Measurements from ENCODE around the gene CFAP126.
"Not testable (repeated sequence)": the region's sequence is repeated elsewhere in the genome, so short reads cannot be mapped to it uniquely, and the experiment has no call there.

CFAP126 gene

GRCh38 chr1:161379071-161379470 lies 11.4 kb upstream of the CFAP126 start:
- no peak for DNase-seq

DNA sequence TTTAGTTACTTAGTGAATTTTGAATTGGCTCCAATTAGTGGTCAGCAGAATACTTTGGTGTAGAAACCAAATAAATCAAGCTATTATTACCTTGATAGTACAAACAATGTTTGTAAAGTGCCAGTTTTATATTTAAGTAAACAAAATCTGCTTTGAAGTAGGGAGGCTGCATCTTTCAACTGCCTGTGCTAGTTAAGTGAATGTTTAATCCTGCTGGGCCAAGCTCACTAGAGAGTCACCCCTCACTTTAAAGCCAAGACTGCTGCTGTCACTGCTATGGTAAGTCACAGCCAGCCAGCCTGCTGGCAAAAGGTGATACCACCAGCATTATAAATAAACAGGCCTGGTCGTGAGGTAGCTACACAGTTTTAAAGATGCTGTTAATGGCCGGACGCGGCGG lies 10.3 kb upstream of the CFAP126 start:
- DNase-seq = no peak

GRCh38 chr1:161374373-161374772 lies 6.7 kb upstream of the CFAP126 start:
- no peak for DNase-seq

DNA sequence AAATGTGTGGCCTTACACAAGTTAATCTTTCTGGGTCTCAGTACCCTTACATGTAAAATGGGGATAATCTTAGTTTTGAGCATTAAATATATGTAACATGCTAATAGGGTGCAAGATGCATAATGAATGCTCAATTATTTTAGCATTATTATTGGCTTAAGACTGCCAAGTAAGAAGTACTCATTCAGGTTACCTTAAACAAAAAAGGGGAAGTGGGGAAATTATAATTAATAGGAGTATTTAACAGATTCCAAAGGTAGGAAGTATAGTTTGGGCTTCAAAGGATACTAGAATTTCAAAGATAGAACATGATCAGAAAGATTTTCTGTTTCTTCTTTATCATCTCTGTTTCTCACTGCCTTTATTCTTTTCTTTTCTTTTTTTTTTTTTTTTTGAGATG lies 5.8 kb upstream of the CFAP126 start:
- DNase-seq = no peak

DNA sequence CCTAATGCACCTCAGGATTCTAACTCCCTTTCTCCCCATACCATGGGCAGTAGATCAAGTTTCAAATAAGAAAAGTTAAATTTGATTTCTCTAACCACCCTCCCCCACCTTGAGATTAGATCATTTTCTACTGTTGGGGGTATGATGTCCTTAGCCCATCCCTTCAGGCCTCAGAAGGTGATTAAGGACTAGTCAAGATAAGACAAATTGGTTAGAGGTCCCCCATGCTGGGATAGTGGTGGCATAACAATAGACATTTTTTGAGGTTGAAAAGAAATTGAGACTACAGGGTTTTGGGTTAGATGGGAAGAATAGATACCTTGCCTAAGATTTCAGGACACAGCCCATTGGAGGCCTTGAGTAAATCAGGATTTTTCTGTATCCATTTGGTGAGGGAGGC lies 2.5 kb downstream of the CFAP126 start:
- no peak for DNase-seq

DNA sequence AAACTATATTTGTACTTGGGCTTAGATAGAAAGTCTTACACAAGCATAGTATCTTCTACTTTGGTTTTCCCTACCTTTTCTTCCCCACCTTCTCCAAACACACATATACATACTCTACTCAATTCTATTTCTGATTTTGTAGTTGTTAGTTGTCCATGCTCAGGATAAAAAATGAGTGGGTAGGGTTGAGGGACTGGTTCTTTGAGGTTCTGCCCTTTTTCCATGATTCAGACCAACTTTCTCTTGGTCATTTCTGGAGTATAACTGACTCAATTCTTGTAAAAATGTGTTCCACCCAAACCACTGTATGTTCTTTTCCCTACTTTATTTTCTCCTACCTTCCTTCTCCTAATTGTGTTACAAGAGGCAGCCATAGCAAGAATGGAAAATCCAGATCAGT lies 3.3 kb downstream of the CFAP126 start:
- DNase-seq = no peak

DNA sequence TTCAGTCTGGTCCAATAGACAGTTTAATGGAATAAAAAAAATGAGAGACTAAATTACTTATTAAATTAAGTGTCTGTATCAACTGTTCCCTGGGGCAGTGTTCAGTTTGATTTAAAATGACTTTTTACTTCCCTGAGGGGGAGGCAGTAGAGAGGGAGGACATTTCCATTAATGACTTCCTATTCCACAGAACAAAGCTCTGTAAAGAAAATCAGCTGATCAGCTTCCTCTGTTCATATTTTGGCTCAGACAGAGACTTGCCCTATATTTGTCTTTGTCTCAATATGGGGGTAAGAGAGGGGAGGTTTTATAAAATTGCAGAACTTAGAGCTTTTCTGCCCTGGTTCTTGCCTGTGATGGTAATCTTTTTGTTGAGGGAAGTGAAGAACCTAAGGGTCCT lies 8.4 kb downstream of the CFAP126 start:
- DNase-seq = no peak

DNA sequence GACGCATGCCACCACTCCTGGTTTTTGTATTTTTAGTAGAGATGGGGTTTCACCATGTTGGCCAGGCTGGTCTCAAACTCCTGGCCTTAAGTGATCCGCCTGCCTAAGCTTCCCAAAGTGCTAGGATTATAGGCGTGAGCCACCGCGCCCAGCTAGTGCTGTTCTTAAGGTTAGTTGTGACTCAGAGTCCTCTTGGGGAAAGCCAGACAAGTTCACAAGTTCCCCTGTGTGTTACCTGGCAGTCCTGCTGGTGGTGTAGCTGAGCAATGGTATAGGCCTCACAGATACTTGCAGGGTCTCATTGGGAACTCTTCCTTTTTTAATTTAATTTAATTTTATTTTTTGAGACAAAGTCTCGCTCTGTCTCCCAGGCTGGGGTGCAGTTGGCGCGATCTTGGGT lies 10.6 kb downstream of the CFAP126 start:
- DNase-seq = no peak

DNA sequence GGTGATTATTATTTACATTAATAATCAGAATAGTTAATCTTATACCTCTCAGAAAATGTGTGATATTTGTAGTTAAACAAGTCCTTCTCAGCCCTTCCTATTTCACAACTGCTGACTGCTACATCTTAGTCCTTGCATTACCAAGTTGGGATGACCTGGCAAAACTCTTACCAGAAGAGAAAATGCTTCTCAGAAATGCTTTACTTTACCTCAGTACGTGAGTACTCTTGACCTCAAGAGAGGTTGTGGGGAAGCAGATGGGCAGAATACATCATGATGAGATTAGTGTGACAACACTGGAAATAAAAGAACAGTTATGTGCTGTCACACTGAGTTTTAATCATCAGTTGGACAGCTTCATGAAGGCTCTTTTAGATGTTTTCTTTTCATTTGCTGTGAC lies 16.2 kb downstream of the CFAP126 start:
- no peak for DNase-seq

DNA sequence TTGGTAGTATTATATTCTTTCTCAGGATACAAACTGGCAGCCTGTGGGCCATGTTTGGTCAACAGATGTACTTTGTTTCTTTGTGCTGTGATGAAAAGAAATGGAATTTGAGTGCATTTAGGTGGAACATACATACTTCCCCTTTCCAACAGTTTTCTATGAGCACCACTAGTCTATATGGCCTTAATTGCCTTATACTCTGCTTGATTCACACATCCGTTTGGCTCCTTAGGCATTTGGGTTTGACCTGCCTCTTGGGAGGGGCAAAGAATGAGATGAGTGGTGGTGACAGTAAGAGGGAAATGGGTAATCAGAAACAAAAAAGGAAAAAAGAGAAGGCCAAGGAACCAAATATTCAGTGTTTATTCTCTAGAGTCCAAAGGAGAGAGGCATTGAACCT lies 17.0 kb downstream of the CFAP126 start:
- DNase-seq = no peak

GRCh38 chr1:161342821-161343220 lies 24.9 kb downstream of the CFAP126 start:
- no peak for DNase-seq

- DNase-seq = no peak
Measured at GRCh38 chr1:161342177-161342576, 25.5 kb downstream of the CFAP126 start.

GRCh38 chr1:161335796-161336195 lies 31.9 kb downstream of the CFAP126 start:
- DNase-seq = no peak

- DNase-seq = no peak
Measured at GRCh38 chr1:161333166-161333565, 34.5 kb downstream of the CFAP126 start.

DNA sequence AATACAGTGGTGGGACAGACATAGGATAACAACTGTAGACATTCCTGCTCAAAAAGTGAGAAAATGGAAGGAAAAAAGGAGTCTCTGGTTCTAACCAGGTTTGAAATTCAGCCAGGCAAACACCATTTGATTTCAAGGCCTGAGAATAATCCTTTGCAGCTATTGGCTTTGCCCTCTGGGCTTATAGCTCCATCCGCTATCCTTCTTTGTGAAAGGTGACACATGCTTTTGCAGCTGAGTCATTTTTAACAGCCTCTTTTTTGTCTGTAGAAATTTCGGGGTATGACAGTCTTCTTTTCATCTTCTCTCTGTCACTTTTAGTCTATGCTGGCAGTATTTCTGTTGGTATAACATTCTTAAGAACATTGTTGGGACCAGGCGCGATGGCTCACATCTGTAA lies 37.3 kb downstream of the CFAP126 start:
- no peak for DNase-seq

GRCh38 chr1:161324020-161324419 lies 43.7 kb downstream of the CFAP126 start:
- DNase-seq = no peak

DNA sequence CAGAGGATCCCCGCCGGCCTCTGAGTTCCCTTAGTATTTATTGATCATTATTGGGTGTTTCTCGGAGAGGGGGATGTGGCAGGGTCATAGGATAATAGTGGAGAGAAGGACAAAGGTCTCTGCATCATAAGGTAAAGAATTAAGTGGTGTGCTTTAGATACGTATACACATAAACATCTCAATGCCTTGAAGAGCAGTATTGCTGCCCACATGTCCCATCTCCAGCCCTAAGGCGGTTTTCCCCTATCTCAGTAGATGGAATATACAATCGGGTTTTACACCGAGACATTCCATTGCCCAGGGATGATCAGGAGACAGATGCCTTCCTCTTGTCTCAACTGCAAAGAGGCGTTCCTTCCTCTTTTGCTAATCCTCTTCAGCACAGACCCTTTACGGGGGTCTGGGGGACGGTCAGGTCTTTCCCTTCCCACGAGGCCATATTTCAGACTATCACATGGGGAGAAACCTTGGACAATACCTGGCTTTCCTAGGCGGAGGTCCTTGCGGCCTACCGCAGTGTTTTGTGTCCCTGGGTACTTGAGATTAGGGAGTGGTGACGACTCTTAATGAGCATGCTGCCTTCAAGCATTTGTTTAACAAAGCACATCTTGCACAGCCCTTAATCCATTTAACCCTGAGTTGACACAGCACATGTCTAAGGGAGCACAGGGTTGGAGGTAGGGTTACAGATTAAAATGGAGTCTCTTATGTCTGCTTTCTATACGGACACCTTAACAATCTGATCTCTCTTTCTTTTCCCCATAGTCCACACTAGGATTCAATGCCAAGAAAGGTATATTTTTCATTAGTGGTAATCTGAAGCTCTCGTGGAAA lies 51.6 kb downstream of the CFAP126 start:
- not testable (repeated sequence) for DNase-seq
